ENCODE results near the gene ZDHHC16.

- TF ChIP-seq CTCF (IDR thresholded peaks at IDR 0.05) (no peak), POLR2A (IDR thresholded peaks at IDR 0.05) (no peak), POLR2AphosphoS5 (IDR thresholded peaks at IDR 0.05) (peak in 1 of 2 donors; percentile 39), EP300 (IDR thresholded peaks at IDR 0.05) (peak in 1 of 4 donors; percentile 60)
Measured at GRCh38 chr10:97490592-97490991, 44.6 kb downstream of the ZDHHC16 start.

Measured in upper lobe of left lung (tissue), 4 donors.